Activated CD8-positive, alpha-beta memory T cell treated with anti-CD3 and anti-CD28 coated beads, Interleukin-2, amount 50 U/mL, for 1 hour (primary cell): ENCODE results near the gene FGGY.
A peak's percentile ranks its signal among the peaks of the same experiment; 100 is the strongest.
"Not testable (repeated sequence)": the region's sequence is repeated elsewhere in the genome, so short reads cannot be mapped to it uniquely, and the experiment has no call there.

Experiments
- DNase-seq: peaks from one replicate; pipeline ENCODE4 v3.0.0-alpha.2; 2020; ENCODE audit errors: extremely low read depth

Gene FGGY

DNA sequence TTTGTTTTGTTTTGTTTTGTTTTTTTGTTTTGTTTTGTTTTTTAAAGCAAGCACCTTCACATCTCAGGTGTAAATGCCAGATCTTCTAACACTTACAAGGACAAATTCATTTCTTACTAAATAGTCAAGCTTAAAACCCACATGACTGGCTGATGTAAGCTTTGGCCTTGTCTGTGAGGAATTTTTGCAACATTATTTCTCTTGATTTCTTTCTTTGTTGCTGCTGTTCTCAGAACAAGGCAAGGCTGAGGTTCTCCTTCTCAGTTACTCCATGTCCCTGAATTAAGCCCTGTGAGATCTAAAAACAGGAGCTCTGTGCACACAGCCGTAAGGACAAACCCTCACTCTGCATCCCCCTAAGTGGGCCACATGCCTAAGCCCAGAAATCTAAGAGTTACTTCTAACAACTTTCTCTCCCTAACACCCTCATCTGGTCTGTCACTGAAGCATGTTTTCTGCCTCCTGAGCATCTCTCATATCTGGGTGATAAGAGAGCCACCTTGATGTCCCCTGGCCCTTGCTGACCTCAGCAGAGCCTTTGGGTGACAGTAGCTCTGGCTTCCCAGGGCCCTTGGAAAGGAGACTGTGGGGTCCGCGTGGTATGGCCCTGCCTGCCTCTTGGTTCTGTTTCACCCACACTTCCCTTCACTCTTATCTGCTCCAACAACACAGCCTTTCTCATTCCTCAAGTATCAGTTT lies 436.7 kb downstream of the FGGY start:
- no peak for DNase-seq

DNA sequence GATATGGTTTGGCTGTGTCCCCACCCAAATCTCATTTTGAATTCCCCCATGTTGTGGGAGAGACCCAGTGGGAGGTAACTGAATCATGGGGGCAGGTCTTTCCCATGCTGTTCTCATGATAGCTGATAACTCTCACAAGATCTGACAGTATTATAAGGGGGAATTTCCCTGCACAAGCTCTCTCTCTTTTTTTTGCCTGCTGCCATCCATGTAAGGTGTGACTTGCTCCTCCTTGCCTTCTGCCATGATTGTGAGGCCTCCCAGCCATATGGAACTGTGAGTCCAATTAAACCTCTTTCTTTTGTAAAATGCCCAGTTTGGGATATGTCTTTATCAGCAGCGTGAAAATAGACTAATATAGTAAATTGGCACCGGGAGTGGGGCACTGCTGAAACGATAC lies 439.0 kb downstream of the FGGY start:
- not testable (repeated sequence) for DNase-seq

DNA sequence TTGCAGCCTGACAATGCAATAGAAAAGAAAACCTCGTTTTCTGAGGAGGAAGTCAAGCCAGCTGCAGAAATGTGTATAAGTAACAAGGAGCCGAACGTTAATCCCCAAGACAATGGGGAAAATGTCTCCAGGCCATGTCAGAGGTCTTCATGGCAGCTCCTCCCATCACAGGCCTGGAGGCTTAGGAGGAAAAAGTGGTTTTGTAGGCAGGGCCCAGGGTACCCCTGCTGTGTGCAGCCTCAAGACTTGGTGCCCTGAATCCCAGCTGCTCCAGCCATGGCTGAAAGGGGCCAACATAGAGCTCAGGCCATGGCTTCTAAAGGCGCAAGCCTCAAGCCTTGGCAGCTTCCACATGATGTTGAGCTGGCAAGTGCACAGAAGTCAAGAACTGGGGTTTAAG lies 439.9 kb downstream of the FGGY start:
- no peak for DNase-seq

DNA sequence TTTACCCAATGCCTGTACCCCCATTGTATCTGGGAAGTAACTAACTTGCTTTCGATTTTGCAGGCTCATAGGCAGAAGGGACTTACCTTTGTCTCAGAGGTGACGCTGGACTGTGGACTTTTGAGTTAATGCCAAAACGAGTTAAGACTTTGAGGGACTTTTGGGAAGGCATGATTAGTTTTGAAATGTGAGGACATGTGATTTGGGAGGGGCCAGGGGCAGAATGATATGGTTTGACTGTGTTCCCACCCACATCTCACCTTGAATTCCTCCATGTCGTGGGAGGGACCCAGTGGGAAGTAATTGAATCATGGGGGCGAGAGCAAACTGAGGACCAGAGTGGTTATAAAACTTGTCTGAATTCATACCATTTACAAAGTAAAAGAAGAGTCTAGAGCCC lies 440.7 kb downstream of the FGGY start:
- no peak for DNase-seq

DNA sequence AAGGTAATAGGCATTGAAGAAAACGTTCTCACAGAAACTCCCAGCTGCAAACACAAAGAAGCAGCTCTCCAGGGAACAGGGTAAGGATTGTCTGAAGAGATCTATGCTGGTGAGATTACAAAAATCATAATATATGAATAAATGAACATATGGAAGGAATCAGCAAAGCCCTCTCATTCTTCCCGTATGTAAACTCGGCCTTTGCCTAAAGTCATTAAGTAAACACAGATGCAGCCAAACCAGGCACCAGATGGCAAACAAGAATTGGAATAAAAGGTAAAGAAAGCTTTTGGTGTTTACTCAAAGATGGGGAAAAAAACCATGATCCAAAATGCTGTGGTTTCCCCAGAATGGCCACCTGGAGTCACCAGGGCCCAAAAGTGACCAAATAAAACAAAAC lies 441.3 kb downstream of the FGGY start:
- no peak for DNase-seq

DNA sequence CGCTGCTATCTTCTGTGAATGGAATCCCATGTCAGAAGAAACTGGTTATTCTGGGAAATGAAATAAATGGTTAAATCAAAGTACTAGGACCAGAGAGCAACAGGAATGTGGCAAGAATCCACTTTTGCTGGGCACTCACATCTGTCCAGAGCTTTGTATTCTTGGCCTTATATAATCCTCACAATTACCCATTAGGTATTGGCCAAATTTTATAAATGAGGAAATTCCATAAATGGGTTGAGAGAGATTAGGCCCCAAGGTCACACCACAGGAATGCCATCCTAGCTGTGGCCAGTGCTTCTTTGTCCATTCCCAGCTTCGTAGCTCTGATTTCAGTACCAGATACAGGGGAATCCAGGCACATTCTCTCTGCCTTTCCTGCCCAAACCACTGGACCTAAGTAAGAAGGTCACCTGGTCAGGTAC lies 441.7 kb downstream of the FGGY start:
- DNase-seq, result no peak

DNA sequence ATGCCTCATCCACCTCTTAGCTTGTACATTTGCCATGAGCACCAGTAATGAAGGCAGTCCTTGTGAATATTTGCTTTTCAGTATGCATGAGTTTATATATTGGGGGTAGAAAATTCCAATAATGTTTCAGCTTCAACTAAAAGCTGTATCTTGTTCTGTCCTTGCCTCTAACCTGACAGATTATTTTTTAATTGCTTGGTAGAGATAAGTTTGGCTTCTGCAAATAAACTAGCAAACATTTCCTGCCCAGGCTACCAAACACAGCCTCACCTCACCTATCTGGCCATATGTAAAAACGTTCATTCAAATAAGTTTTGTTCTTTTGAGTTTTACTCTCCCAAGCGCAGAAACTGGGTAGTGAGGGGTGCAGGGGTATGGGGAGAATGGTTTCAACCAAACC lies 442.2 kb downstream of the FGGY start:
- DNase-seq, result no peak

DNA sequence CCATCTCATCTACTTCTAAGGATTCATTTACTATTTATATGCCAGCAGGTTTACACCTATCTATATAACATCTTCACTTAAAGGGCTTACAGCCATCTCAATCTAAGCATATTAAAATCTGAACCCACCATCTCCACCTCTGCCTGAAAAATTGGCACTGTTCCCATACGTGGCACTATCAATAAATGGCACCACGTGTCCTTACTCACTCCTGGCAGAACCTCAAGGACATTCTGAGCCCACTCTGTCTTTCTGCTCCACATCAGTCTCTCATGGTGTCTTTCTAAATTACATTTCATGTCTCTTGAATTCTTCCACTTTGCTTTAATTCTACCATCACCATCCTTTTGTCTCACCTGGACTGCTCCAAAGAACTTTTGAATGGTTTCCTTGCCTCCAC lies 445.6 kb downstream of the FGGY start:
- DNase-seq, result no peak

DNA sequence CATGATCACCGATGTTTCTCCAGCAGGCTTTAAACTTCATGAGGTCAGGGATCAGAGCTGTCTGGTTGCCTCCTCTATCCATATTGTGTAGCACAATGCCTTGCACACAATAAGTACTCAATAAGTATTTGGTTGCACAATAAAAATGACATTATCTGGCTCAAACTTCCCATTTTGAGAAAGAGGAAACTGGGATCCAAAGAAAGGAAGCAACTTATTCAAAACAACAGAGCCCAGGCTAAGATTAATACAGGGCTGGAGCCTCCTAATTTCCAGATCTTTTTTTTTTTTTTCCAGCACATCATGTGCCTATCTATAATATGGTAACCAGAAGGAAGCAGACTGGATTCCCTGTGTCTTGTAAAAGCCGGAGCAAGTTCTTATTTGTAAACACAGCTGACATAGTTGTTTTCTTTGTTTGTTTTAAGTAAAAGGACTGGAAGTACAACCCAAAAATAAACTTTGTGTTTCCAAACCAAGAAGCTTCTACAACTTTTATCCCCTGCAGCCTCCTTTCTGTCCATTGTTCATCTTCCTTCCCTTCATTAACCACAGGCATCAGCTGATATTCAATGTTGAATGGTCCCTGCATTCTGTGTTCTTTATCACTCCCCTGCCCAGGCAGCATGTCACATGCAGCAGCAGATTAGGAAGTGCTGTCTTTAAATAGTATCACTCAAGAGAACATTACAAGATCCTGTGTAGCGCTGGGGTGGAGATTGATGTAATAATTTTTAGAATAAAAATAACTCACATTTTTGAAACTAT lies 446.6 kb downstream of the FGGY start:
- DNase-seq, result no peak

DNA sequence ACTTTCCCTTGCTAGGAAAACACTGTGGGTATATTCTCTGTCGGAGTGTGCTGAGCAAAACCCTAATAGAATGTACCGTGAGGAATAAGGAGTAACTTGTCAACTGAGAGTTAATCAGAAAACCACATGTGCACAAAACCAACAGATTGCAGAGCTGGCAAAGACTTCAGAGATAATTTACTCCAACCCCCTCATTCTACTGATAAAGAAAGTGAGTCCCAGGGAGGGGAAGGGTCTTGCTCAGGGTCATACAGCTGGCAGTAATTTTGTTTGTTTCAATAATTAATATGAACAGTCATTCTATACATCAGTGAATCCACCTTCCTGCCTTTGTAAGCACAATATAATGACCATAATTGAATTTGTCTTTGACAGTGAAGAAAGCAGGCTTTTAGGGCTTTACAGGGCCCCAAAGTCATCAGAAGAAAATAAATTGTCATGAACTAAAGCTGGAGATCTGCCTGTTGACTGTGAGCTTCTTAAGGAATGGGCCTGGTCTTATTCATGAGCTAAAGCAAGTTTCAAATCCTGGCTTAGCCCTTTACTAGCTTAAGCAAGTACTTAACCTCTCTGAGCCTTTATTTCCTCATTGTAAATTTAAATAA lies 450.6 kb downstream of the FGGY start:
- no peak for DNase-seq

DNA sequence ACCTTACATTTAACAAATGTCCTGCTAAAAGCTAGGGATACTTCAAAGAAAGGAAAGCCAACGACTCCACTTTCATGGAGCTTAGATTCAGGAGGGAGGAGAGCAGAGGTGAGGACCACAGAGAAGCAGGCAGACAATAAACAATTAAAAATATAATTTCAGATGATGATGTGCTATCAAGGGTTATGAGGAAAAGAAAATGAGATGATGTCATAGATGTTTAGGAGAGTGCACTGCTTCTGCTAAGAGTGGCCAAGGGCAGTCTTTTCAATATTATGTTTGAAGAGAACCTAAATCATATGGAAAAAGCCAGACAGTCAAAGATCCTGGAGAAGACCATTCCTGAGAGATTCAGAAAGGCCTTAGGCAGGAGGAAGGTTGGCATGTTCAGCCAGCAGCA lies 451.2 kb downstream of the FGGY start:
- no peak for DNase-seq

DNA sequence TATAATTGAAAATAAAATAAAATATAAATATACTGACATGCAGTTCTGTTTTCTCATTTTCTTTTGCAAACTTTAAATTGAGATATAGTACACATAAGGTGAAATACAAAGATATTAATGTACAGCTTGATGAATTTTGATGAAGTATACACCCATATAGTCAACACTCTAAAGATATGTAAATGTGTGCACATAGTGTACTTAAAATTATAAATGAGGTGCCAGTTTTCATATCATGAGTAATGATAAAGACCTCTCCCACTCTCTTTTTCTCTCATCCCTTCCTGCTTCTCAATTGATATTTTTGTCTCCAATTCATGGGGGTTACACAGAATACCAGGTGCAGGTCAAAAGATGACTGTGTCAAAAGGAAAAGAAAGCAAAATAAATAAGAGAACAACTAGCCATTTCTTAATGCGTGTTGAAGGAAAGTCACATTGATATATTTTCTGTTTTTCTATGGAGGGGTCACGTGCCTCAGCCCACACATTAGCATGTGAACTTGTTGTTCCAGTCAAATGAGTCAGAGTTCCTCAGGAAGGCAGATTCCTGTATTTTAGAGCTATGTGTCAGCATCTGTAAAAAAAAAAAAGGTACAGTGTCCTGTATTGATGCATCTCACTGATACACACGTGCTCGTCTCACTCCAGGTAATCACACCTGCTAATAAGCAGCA lies 453.6 kb downstream of the FGGY start:
- DNase-seq, result no peak

DNA sequence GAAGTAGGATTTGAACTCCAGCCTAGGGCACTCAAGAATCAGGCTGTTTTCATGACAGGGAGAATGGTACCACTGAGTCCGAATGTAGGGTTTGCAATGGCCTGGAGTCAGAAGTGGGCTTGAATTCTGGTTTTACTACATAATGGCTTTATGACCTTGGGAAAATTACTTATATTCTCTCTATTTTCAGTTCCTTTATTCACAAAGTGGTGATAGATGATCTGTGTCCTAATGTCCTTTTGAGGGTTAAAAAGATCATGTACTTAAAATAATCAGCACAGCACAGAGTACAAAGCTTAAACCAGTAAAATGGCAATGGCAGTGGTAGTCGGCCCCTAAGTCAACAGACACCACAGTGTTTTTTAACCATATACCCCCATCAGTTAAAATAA lies 454.1 kb downstream of the FGGY start:
- DNase-seq, result no peak

DNA sequence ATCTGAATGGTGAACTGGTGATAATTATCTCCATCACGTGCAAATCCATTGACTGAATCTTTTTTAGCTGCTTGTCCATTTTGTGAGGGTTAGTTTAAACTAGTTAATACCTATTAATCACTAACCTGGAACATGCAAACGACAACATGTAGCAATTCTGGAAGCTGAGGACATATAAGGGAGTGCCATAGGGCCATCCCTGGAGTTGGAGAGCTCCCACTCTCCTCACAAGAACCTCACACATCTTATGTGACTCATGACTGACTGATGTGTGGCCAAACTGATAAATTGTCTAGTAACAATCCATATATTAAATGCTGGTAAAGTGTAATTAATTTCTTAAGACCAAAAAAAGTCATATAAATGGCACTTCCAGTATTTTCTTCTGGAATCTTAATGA lies 454.9 kb downstream of the FGGY start:
- no peak for DNase-seq

DNA sequence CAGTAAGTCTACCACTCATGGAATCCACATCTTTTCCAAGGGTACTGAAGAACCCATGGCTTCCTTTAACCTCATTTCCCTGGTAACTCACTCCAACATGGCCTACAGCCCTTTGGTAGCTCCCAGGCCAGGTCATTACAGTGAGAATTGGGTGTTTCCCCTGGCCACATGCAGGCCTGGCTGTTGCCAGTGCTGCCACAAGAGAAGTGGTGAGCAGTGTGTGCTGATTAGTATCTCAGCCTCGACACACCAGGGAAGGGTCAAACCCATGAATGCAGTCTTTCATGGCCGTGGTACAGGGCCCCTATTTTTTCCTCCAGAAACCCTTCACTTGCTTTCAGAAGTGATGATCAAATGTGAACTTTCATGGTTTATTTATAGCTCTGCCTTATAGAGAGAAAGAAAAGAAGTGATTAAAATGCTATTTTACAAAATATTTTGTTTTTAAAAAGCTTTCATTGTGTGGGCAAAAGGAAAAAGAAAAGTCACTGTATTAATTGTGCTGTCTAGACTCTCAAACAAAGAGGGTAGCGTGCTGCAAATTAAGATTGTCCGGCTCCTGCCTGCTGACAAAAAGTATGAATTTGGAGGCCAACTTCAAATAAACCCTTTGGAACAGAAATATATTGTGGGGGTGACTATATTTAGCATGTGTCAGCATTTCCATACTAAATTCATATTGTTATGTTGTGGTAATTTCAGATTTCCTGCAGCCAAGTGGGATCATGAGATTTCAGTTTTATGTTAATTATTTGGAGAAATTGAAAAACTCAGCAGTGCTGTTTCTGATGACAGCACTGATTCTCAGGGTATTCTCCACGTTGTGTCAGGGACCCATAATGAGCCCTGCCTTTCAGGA lies 455.9 kb downstream of the FGGY start:
- no peak for DNase-seq

DNA sequence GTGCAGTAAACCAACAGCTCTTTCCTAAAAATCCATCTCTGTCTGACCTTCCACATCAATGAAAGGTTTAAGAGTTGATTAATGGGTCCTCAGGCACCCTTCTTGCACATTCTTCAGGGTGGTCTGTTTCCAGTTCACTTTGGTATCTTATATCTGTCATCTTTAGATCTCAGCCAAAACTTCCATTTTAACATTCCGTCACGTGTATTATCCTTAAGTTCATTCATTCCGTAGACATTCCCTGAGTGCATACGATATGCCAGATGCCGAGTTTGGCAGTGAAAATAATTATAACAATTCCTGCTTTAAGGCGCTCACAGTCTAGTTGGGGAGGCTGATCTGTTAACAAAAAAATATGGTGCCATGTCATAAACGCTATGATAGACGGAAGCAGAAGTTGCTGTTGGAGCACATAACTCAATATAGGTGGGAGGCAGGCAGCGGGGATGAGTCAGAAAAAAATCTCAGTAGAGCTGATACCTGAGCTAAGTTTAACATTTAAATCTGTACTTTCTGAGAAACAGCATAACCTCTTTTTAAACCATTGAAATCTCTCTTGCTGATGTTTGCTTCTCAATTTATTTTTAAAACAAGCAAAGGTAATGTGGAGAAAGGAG lies 458.3 kb downstream of the FGGY start:
- no peak for DNase-seq

DNA sequence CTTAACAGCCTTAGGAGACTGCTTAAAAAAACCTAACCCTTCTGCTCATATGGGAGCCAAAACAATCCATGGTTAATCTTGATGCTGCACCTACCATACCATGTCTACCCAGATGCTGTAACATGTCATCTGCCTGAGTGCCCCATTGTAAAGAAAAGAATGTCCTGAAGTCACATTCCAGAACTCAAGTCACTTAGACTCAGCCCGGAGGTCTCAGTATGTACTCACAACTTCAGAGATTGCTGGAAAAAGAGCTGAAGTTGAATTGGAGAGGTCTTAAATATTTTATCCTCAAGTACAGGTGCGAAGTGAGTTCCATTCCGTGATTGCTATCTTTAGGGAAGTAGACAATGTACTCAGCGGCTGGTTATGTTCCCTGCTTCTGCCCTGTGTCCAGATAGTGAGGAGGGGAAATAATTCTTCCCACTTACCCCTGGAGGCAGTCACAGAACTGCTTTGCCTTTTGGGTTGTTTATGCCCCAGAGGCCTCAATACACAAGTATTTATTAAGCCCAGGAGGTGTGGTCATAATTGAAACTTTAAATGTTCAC lies 460.4 kb downstream of the FGGY start:
- DNase-seq, result no peak

DNA sequence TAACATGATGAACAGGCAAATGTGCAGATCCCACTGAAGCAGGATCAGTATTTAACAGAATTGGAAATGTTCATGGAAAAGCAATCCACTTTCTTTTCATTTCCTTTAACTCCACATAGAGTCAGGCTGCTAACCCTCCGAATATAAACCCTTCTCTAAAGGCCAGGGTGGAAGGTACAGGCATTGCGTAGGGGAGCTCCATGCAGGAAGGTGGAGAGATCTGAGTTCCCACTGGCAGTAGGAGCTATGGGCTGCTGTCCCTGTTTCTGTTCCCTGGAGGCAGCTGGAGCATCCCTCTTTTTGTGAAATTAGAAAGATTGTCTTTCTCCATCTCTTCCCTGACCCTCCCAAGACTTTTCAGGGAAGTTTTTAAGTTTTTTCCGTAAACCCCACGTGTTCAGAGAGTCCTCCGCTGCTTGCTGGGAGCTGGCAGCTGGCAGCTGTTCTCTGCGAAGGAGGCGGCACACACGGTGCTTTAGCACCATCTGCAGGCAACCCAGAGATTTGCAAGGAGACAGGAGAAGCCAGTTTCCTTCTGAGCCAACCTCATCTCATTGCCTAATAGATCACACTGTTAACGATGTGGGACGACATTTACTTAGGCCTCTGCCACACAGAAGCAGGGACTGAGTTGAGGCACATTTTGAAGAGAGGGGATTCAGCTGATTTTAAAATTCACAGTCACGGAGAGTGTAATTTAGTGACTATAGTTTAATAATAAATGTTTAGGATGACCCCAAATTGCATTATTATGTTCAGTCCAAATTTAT lies 462.4 kb downstream of the FGGY start:
- DNase-seq, result peak; percentile 17

DNA sequence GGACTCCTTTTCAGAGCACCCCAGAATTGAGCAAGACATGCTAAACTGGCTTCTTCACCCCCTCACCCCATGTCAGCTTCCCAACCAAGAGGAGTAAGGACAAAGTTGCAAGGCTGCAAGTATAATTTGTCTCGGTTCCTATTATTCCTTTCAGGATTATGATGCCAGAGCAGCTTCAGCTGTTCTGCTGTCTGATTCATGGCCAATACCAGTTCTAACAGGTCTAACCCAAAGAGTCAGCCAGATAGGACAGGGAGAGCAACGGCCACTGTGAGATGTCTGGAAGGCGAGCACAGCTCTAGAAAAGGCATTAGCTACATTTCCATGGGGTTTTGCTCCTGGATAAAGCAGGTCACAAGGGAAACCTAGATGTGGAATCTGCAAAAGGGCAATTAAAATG lies 464.5 kb downstream of the FGGY start:
- no peak for DNase-seq

DNA sequence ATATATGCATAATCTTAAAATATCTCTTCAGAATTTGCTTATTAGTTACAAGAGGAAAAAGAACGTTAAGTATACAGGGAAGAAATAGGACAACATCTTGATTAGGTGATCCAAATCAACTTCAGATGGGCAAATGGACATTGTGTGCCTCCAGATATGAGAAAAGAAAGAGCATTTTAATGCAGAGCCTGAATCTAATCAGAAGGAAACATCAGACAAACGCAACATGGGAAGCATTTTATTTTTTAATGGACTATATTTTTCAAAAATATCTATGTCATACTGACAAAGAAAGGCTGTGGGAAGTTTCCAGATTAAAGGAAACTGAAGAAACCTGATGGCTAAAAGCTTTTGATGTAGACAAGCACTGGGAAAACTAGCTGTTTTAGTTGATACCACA lies 466.5 kb downstream of the FGGY start:
- no peak for DNase-seq
